Type B pancreatic cell (in vitro differentiated cells): Measurements from ENCODE around the gene LCAT. TPM values are rescaled to one million over a fixed set of nuclear protein-coding genes. Genes with fewer than 3 reads are reported as not detected.

Source experiments
- DNase-seq: peaks from one replicate; pipeline ENCODE4 v3.0.0; 2021; ENCODE audit warnings: mixed read lengths; ENCODE audit not compliant: unreplicated experiment; ENCODE audit errors: extremely low spot score
- H3K27ac Mint-ChIP-seq: 2 replicates; pipeline ENCODE4 v1.8.0; 2021; ENCODE audit warnings: mild to moderate bottlenecking, mixed read lengths
- H3K27me3 Mint-ChIP-seq: 2 replicates; pipeline ENCODE4 v1.8.0; 2021; ENCODE audit warnings: mixed read lengths
- H3K36me3 Mint-ChIP-seq: 2 replicates; pipeline ENCODE4 v1.8.0; 2021; ENCODE audit warnings: mixed read lengths
- H3K4me1 Mint-ChIP-seq: one replicate; pipeline ENCODE4 v1.8.0; 2021; ENCODE audit warnings: mixed read lengths; ENCODE audit not compliant: unreplicated experiment
- H3K4me3 Mint-ChIP-seq: 2 replicates; pipeline ENCODE4 v1.8.0; 2021; ENCODE audit warnings: mild to moderate bottlenecking, mixed read lengths
- H3K9me3 Mint-ChIP-seq: 2 replicates; pipeline ENCODE4 v1.8.0; 2021; ENCODE audit warnings: mixed read lengths
- long read RNA-seq: library from polyadenylated mRNA; unstranded; transcript quantifications from one replicate; pipeline ENCODE4 v2.0.0, GENCODE V29; 2020
- total RNA-seq: library from RNA; stranded (reverse); gene quantifications from 2 replicates; pipeline ENCODE4 v1.2.1, GENCODE V29; 2021; ENCODE audit warnings: low replicate concordance
- TF ChIP-seq, protein P1 (sequence below): fragments of 200-600 bp; sonication (generic); conservative IDR thresholded peaks from 2 replicates; pipeline ENCODE4 v1.5.0; 2021; ENCODE audit warnings: antibody characterized with exemption, mild to moderate bottlenecking

Gene LCAT, protein sequence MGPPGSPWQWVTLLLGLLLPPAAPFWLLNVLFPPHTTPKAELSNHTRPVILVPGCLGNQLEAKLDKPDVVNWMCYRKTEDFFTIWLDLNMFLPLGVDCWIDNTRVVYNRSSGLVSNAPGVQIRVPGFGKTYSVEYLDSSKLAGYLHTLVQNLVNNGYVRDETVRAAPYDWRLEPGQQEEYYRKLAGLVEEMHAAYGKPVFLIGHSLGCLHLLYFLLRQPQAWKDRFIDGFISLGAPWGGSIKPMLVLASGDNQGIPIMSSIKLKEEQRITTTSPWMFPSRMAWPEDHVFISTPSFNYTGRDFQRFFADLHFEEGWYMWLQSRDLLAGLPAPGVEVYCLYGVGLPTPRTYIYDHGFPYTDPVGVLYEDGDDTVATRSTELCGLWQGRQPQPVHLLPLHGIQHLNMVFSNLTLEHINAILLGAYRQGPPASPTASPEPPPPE
- total RNA-seq: 20.2 and 26.1 TPM in 2 replicates
- long read RNA-seq: 0 reads

DNA sequence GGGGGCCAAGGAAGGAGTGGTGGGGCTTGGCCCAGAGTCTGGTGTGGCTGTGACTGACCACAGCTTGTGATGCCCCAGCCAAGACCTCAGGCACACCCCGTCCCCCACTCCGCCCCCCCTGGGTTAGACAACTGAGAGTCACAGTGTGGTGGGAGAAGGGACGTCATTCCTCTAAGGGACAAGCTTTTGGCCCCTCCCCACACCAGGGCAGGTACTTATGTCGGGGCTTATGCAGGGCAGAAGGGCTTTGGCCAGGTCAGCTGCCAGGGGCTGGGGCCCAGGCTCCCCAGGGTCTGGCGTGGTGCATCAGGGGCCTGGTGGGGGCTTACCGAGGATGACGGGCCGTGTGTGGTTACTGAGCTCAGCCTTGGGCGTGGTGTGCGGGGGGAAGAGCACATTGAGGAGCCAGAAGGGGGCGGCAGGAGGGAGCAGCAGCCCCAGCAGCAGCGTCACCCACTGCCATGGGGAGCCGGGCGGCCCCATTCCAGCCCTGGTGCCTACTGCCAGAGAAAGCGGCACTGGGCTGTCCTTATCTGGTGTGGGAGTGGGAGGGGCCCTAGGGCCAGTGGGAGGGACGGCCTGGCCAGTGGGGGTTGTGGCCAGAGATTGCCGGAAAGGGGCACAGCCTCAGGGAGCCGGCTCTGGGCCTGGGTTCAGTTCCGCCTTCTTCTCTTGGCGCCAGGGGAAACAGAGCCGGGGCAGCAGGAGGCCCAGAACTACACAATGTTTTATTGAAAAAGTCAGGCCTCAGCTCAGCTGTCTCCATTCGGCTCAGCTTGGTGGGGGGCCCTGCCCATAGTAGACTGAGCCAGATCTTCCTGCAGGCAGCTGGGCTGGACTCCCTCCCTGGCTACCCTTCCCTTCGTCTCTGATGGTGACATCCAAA, at the start of gene LCAT:
Gene LCAT (minus strand): TSS at position 502 of the 886 bp plus-strand sequence. CDS start 19 bp downstream, at position 483.
- Mint-ChIP-seq H3K27me3 (no peaks in the 10 kb centered on the region), H3K4me1 (peaks cover 3% of the 10 kb centered on the region), H3K27ac (no peak within 1 kb of the TSS), H3K36me3 (no peaks in the 10 kb centered on the region), H3K4me3 (no peak within 1 kb of the TSS), H3K9me3 (no peaks in the 10 kb centered on the region)
- DNase-seq: no peak
- TF ChIP-seq, protein P1, sequence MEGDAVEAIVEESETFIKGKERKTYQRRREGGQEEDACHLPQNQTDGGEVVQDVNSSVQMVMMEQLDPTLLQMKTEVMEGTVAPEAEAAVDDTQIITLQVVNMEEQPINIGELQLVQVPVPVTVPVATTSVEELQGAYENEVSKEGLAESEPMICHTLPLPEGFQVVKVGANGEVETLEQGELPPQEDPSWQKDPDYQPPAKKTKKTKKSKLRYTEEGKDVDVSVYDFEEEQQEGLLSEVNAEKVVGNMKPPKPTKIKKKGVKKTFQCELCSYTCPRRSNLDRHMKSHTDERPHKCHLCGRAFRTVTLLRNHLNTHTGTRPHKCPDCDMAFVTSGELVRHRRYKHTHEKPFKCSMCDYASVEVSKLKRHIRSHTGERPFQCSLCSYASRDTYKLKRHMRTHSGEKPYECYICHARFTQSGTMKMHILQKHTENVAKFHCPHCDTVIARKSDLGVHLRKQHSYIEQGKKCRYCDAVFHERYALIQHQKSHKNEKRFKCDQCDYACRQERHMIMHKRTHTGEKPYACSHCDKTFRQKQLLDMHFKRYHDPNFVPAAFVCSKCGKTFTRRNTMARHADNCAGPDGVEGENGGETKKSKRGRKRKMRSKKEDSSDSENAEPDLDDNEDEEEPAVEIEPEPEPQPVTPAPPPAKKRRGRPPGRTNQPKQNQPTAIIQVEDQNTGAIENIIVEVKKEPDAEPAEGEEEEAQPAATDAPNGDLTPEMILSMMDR: no peak

DNA sequence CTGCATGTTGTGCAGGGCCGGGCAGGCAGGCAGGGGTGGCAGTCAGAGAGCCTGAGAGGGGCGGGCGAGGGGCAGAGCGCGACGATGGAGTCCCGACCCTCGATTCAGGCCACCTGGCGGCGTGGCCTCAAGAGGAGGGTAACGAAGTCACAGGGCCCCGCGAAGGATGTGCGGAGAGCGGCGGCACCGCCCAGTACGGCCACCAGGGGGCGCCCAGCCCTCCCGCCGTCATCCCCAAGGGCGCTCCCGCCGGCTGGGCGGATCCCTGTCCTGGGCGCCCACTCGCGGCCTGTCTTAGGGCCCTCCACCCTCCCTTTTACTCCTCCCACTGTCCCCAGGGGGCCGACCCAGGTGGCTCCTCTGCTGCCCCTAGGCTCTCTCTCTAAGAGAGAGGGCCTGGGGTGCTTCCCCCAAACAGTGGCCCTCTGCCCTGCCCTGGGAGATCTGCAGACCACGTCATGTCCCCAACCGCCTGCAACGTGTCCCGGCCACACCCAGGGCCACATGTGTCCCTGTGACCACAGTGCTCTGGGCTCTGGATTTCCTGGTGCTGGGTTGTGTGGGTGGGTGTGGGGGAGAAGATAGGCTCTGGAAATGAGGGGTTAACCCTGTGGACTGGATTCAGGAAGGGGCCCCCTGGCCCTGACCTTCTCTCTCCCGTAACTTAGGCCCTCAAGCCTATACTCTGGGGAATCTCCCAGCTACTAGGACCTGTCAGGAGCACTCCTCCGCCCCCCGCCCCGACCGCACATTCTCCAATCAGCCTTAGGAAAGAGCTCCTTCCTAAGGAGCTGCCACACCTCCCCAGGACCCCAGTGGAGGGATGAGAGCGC, 49.5 kb upstream of the LCAT start:
- TF ChIP-seq, protein P1: peak; percentile 99
- Mint-ChIP-seq H3K27ac (no peak overlapping the region), H3K36me3 (no peaks in the 10 kb centered on the region), H3K4me3 (peak overlapping the region; percentile 17), H3K27me3 (no peaks in the 10 kb centered on the region), H3K4me1 (no peaks in the 10 kb centered on the region), H3K9me3 (no peaks in the 10 kb centered on the region)
- peak; percentile 83 for DNase-seq

DNA sequence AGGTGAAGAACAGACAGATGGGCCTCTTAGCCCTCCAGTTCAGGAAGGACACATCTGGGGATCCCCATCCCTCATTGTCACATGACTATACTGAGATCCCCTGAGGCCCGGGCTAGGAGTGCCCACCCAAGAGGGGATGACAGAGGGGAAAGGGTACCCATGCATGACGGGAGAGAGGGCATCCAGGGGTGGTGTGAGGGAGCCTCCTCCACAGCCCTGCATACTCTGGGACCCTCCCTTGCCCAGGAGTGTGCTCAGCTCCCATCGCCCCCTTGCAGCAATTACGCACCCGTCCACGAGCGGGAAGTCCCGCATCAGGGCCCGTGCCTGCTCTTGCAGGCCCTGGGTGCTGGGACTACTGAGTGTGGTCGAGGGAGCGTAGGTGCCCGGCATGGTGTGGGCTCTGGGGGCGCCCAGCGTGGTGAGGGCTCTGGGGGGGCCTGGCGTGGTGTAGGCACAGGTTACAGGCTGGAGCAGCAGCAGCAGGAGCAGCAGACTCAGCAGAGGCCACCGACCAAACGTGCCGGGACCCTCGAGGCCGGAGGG, 48.8 kb upstream of the LCAT start:
- H3K9me3 Mint-ChIP-seq: no peaks in the 10 kb centered on the region
- TF ChIP-seq, protein P1: no peak
- H3K36me3 Mint-ChIP-seq: no peaks in the 10 kb centered on the region
- H3K27ac Mint-ChIP-seq: no peak overlapping the region
- no peaks in the 10 kb centered on the region for H3K27me3 Mint-ChIP-seq
- H3K4me3 Mint-ChIP-seq: no peak overlapping the region
- DNase-seq: no peak
- no peaks in the 10 kb centered on the region for H3K4me1 Mint-ChIP-seq

DNA sequence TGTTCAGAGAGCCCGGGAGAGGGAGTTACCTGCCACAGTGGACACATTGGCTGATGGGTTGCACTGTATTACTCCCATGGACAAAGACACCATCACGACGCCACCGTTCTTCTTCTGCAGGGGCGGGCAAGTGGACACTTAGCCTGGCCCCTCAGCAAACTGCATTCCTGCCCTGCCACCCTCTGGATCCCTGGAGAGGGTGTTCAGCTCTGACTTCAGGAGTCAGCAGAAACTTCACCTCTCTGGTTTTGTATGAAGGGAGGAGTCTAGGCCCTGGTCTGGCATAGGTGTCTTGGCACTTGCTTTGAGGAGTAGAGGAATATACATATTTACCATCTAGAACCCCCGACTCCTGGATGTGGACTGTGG, 46.1 kb upstream of the LCAT start:
- H3K36me3 Mint-ChIP-seq: no peaks in the 10 kb centered on the region
- H3K4me1 Mint-ChIP-seq: peaks cover under 1% of the 10 kb centered on the region
- H3K27ac Mint-ChIP-seq: no peak overlapping the region
- H3K9me3 Mint-ChIP-seq: no peaks in the 10 kb centered on the region
- no peak for DNase-seq
- TF ChIP-seq, protein P1: no peak
- no peak overlapping the region for H3K4me3 Mint-ChIP-seq
- no peaks in the 10 kb centered on the region for H3K27me3 Mint-ChIP-seq
